Lower leg skin (tissue), 4 donors: ENCODE measurements around the gene ARFRP1. TPM values are rescaled to one million over a fixed set of nuclear protein-coding genes. Genes with fewer than 3 reads are reported as not detected.
A peak's percentile ranks its signal among the peaks of the same experiment; 100 is the strongest.

Source experiments
- DNase-seq, 2 donors: peaks; one replicate each; pipeline ENCODE4 v3.0.0-alpha.2; 2019; ENCODE audit warnings: low spot score in 2 of 2
- H3K4me3 ChIP-seq: fragments of 200-600 bp; sonication (generic); 2 replicates; pipeline ENCODE4 v1.5.1; 2017; ENCODE audit warnings: mild to moderate bottlenecking, low read depth; ENCODE audit not compliant: poor library complexity, severe bottlenecking
- POLR2A ChIP-seq, 2 donors: fragments of 450-650 bp; IDR thresholded peaks; one replicate each; pipeline ENCODE4 v1.6.1; 2016 to 2017; ENCODE audit warnings: antibody characterized with exemption in 2 of 2, mild to moderate bottlenecking in 1 of 2, moderate library complexity in 1 of 2
- WGBS, 2 donors: methylation state at CpG; one replicate each; pipeline ENCODE4 v1.1.5; 2018; 5-methylcytosine and 5-hydroxymethylcytosine counted together
- intact Hi-C: fragments of 100-400 bp; cut with DNase I; formaldehyde crosslinking; loops from one replicate; pipeline ENCODE4 v1.15.0; 2023; ENCODE audit warnings: low total_unique reads
- total RNA-seq, 4 donors: library from RNA; depleted of rRNA; stranded (reverse); fragments of >200 nt; gene quantifications; one replicate each; pipeline ENCODE4 v1.1.0, GENCODE V29; 2016
- TF ChIP-seq, protein P1 (sequence below), 3 donors: fragments of 450-650 bp; IDR thresholded peaks; one replicate each; pipeline ENCODE4 v1.5.1; 2016; ENCODE audit warnings: antibody characterized with exemption in 3 of 3, mild to moderate bottlenecking in 3 of 3, moderate library complexity in 2 of 3

The ARFRP1 gene
- total RNA-seq, 4 donors from 2014 or later = 20.7 to 42.6 (median 34.7) TPM

DNA sequence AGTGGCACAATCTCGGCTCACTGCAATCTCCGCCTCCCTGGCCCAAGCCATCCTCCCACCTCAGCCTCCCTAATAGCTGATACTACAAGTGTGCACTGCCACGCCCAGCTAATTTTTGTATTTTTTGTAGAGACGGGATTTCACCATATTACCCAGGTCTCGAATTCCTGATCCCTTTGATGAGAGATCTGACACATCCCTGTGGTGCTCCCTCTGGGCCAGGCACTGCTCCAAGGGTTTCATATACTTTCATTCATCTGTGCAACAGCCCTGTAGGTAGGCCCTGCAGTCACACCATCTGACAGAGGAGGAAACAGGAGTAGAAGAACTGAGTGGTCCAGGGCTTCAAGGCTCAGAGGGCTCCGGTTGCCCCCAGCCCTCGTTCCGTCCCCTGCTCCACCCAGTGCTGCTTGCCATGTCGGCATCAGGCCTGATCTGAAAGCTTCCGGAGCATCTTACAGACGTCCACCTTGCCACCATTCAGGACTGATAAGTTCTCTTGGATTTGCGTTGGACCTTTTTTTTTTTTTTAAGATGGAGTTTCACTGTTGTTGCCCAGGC, 3.4 kb upstream of the ARFRP1 start:
- intact Hi-C loops = no loop called here
- WGBS, 2 donors = 80% methylated on average over 12 of the region's 12 CpGs
- TF ChIP-seq, protein P1, sequence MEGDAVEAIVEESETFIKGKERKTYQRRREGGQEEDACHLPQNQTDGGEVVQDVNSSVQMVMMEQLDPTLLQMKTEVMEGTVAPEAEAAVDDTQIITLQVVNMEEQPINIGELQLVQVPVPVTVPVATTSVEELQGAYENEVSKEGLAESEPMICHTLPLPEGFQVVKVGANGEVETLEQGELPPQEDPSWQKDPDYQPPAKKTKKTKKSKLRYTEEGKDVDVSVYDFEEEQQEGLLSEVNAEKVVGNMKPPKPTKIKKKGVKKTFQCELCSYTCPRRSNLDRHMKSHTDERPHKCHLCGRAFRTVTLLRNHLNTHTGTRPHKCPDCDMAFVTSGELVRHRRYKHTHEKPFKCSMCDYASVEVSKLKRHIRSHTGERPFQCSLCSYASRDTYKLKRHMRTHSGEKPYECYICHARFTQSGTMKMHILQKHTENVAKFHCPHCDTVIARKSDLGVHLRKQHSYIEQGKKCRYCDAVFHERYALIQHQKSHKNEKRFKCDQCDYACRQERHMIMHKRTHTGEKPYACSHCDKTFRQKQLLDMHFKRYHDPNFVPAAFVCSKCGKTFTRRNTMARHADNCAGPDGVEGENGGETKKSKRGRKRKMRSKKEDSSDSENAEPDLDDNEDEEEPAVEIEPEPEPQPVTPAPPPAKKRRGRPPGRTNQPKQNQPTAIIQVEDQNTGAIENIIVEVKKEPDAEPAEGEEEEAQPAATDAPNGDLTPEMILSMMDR (IDR thresholded peaks at IDR 0.05) = no peak
- no peak for TF ChIP-seq POLR2A (IDR thresholded peaks at IDR 0.05)
- no peak overlapping the region for H3K4me3 ChIP-seq
- peak in 1 of 2 donors; percentile 63 for DNase-seq

DNA sequence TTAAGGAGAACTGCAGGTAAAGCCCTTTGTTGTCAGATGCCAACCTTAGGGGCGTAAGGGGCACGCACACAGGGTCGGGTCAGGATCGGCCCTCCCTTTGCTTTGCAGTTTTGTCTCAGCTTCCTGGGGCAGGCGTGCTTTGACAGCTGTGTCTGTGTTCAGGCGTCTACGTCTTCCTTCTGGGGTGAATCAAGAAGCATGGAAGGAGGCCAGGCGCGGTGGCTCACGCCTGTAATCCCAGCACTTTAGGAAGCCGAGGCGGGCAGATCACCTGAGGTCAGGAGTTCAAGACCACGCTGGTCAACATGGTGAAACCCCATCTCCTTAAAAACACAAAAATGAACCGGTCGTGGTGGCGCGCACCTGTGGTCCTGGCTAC, 1.4 kb upstream of the ARFRP1 start:
- intact Hi-C loops = no loop called here
- TF ChIP-seq, protein P1 (IDR thresholded peaks at IDR 0.05) = no peak
- no peak for TF ChIP-seq POLR2A (IDR thresholded peaks at IDR 0.05)
- WGBS, 2 donors = 90 to 93% methylated on average over 14 to 17 of the region's 17 CpGs
- no peak overlapping the region for H3K4me3 ChIP-seq
- peak in 1 of 2 donors; percentile 83 for DNase-seq

DNA sequence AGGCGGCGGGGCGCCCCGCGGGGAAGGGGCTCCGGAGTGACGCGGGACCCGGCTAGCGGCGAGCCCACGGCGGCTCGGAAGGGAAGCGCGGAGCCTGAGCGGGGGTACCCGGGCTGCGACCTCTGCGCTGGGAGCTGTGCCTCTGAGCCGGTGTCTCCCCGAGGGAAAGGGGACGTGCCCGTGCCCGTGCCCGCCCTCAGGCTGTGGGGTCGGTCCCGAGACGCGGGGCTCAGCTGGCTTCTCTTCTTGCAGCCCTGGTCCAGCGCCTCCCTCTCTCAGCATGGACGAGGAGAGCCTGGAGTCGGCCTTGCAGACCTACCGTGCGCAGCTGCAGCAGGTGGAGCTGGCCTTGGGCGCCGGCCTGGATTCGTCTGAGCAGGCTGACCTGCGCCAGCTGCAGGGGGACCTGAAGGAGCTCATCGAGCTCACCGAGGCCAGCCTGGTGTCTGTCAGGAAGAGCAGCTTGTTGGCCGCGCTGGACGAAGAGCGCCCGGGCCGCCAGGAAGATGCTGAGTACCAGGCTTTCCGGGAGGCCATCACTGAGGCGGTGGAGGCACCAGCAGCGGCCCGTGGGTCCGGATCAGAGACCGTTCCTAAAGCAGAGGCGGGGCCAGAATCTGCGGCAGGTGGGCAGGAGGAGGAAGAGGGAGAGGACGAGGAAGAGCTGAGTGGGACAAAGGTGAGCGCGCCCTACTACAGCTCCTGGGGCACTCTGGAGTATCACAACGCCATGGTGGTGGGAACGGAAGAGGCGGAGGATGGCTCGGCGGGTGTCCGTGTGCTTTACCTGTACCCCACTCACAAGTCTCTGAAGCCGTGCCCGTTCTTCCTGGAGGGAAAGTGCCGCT, 749 bp upstream of the ARFRP1 start:
- 28 to 44% methylated on average over 31 to 60 of the region's 67 CpGs for WGBS, 2 donors
- DNase-seq = peak in 1 of 2 donors; percentile 87
- H3K4me3 ChIP-seq = peak overlapping the region; percentile 48
- intact Hi-C loops = no loop called here
- no peak for TF ChIP-seq POLR2A (IDR thresholded peaks at IDR 0.05)
- TF ChIP-seq, protein P1 (IDR thresholded peaks at IDR 0.05) = no peak

DNA sequence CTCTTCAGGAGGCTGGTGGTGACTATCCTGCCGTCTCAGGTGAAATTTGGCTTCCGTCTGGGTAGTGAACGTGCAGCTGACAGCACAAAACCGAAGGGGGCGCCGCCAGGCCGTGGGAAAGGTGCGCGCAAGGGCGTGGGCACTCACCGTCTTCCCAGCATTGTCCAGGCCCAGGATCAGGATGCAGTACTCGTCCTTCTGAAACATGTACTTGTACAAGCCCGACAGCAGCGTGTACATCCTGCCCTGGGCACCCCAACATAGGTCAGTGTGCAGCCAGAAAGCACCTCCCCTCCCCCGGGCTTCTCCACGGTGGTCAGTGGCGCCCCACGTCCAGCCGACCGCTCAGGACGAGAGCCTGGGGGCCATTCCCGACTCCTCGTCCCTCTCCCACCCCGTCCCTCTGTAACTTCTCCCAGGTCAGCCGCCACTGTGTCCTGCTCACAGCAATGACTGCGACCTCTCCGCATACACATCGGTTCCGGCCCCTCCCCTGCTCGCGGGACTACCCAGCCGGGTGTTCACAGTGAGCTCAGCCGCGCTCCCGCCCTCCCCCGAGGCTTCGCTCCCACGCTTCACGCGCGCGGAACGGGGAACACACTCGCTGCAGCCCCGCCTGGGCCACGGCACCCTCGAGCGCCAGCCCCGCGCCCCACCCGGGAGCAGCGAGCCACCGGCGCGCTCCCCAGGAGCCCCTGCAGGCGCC, 771 bp downstream of the ARFRP1 start:
- DNase-seq = peak in 1 of 2 donors; percentile 90
- peak overlapping the region; percentile 48 for H3K4me3 ChIP-seq
- TF ChIP-seq, protein P1 (IDR thresholded peaks at IDR 0.05) = no peak
- TF ChIP-seq POLR2A (IDR thresholded peaks at IDR 0.05) = no peak
- 8 to 9% methylated on average over 22 to 37 of the region's 56 CpGs for WGBS, 2 donors
- intact Hi-C loops = no loop called here

DNA sequence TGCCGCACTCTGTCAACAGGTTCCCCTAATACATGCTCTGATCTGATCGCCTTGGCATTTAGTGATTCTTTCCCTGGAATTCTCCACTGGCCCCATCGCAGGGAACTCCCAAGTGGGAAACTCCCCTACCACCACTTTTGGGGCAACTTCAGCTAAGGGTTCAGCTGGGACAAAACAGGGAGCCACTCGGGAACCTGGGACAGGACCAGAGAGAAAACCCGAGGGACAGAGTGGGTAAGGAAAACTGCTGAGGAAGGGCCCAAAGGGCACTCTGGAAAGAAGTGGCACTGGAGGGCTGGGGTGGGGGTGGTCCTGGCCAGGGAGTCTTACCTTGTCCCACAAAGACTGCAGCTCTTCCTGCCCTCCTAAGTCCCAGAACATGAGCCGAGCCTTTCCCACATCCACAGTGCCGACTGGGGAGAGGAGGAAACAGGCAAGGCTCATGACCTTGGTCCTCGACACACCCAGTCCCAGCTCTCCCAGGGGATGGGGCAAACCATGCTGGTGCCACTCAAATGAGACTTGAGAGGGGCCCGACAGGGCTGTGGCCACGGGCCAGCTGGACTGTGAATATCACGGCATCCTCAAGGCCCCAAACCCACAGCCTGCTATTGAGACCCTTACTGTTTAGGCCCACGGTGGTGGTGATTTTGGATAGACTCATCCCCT, 1.6 kb downstream of the ARFRP1 start:
- intact Hi-C loops = no loop called here
- no peak overlapping the region for H3K4me3 ChIP-seq
- TF ChIP-seq POLR2A (IDR thresholded peaks at IDR 0.05) = no peak
- TF ChIP-seq, protein P1 (IDR thresholded peaks at IDR 0.05) = no peak
- no peak for DNase-seq
- 71 to 78% methylated on average over 10 to 12 of the region's 12 CpGs for WGBS, 2 donors
